Smooth muscle cell (in vitro differentiated cells): ENCODE data around the gene MROH8. TPM values are rescaled to one million over a fixed set of nuclear protein-coding genes. Genes with fewer than 3 reads are reported as not detected.

Experiments used
- DNase-seq: peaks from one replicate; lab custom pipeline; 2025; ENCODE audit not compliant: unreplicated experiment; lab: John Stamatoyannopoulos, UW
- H2AFZ ChIP-seq: fragments of 200-600 bp; sonication (generic); 2 replicates; pipeline ENCODE4 v1.6.0; 2016; ENCODE audit warnings: antibody characterized with exemption, low read depth, mild to moderate bottlenecking
- H3F3A ChIP-seq: fragments of 200-600 bp; sonication (generic); 2 replicates; pipeline ENCODE4 v1.6.0; 2017; ENCODE audit warnings: antibody characterized with exemption, low read depth
- H3K27ac ChIP-seq: fragments of 200-600 bp; sonication (generic); 2 replicates; pipeline ENCODE4 v1.5.1; 2016; ENCODE audit warnings: low read depth, mild to moderate bottlenecking
- H3K27me3 ChIP-seq: fragments of 200-600 bp; sonication (generic); 2 replicates; pipeline ENCODE4 v1.6.1; 2016; ENCODE audit warnings: low read depth, mild to moderate bottlenecking
- H3K36me3 ChIP-seq: fragments of 200-600 bp; sonication (generic); 2 replicates; pipeline ENCODE4 v1.5.1; 2016; ENCODE audit warnings: low read depth
- H3K4me1 ChIP-seq: fragments of 200-600 bp; sonication (generic); 2 replicates; pipeline ENCODE4 v1.5.1; 2016; ENCODE audit warnings: low read depth
- H3K4me2 ChIP-seq: fragments of 200-600 bp; sonication (generic); 2 replicates; pipeline ENCODE4 v1.6.0; 2016; ENCODE audit warnings: mild to moderate bottlenecking
- H3K4me3 ChIP-seq: fragments of 200-600 bp; sonication (generic); 2 replicates; pipeline ENCODE4 v1.5.1; 2016; ENCODE audit warnings: mild to moderate bottlenecking
- H3K79me2 ChIP-seq: fragments of 200-600 bp; sonication (generic); 2 replicates; pipeline ENCODE4 v1.6.0; 2016; ENCODE audit warnings: low read depth, mild to moderate bottlenecking
- H3K9ac ChIP-seq: fragments of 200-600 bp; sonication (generic); 2 replicates; pipeline ENCODE4 v1.6.0; 2016; ENCODE audit warnings: low read depth
- H3K9me3 ChIP-seq: fragments of 200-600 bp; sonication (generic); replicated peaks from 2 replicates; pipeline ENCODE4 v1.5.1; 2016; ENCODE audit warnings: low read depth
- H4K20me1 ChIP-seq: fragments of 200-600 bp; sonication (generic); 2 replicates; pipeline ENCODE4 v1.6.0; 2016; ENCODE audit warnings: low read depth
- WGBS: methylation state at CpG from one replicate; pipeline ENCODE4 v1.1.7; 2016; ENCODE audit warnings: low lambda C conversion rate; 5-methylcytosine and 5-hydroxymethylcytosine counted together
- polyA plus RNA-seq: library from polyadenylated mRNA; unstranded; fragments of >200 nt; fragmentation: Nextera tagmentation; extraction: Ambion mirVana; gene quantifications from 2 replicates; pipeline ENCODE4 v1.2.1, GENCODE V29; 2016
- total RNA-seq: library from RNA; depleted of rRNA; stranded (reverse); fragments of >200 nt; gene quantifications from 2 replicates; pipeline ENCODE4 v1.2.3, GENCODE V29; 2014
- TF ChIP-seq, protein P1 (sequence below): fragments of 200-600 bp; sonication (generic); IDR thresholded peaks from 2 replicates; pipeline ENCODE4 v1.5.1; 2017; ENCODE audit warnings: borderline replicate concordance, mild to moderate bottlenecking, antibody characterized with exemption; ENCODE audit not compliant: insufficient read depth, poor library complexity, severe bottlenecking

MROH8 gene
- total and polyA plus RNA-seq, 2 experiments from 2014 or later = 0.81 to 1.6 TPM

- no peak overlapping the region for H2AFZ ChIP-seq
- DNase-seq = no peak
- peaks cover 54% of the 10 kb centered on the region for H4K20me1 ChIP-seq
- peak overlapping the region; percentile 95 for H3K4me2 ChIP-seq
- H3K4me3 ChIP-seq = peak overlapping the region; percentile 79
- no peaks in the 10 kb centered on the region for H3K36me3 ChIP-seq
- WGBS = 10% methylated on average over 14 of the region's 15 CpGs
- no peaks in the 10 kb centered on the region for H3K4me1 ChIP-seq
- peak overlapping the region; percentile 97 for H3K27ac ChIP-seq
- no peaks in the 10 kb centered on the region for H3K27me3 ChIP-seq
- H3F3A ChIP-seq = no peaks in the 10 kb centered on the region
- TF ChIP-seq, protein P1, sequence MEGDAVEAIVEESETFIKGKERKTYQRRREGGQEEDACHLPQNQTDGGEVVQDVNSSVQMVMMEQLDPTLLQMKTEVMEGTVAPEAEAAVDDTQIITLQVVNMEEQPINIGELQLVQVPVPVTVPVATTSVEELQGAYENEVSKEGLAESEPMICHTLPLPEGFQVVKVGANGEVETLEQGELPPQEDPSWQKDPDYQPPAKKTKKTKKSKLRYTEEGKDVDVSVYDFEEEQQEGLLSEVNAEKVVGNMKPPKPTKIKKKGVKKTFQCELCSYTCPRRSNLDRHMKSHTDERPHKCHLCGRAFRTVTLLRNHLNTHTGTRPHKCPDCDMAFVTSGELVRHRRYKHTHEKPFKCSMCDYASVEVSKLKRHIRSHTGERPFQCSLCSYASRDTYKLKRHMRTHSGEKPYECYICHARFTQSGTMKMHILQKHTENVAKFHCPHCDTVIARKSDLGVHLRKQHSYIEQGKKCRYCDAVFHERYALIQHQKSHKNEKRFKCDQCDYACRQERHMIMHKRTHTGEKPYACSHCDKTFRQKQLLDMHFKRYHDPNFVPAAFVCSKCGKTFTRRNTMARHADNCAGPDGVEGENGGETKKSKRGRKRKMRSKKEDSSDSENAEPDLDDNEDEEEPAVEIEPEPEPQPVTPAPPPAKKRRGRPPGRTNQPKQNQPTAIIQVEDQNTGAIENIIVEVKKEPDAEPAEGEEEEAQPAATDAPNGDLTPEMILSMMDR = no peak
- H3K9ac ChIP-seq = peak overlapping the region; percentile 99
- no peaks in the 10 kb centered on the region for H3K9me3 ChIP-seq
- peaks cover 57% of the 10 kb centered on the region for H3K79me2 ChIP-seq
Measured at GRCh38 chr20:37179683-37180524, 556 bp upstream of the MROH8 start.

DNA sequence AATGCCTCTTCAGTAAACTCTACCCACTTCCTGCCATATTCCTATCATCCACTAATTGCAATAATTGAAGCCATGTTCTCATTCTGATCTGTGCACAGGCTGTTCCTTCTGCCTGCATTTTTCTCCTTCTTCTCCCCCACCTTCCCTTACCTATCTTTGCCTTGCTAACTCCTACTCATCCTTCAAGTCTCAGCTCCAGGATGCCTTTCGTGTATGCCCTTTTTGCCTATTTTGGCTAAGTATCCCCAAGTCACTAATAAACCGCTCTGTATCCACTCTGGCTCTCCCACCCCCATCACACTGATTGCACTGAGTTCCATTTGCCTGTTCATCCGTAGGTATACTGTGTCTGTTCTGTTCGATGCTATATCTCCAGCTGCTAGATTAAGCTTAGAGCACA is 6.5 kb downstream of the MROH8 start:
- H3K36me3 ChIP-seq = no peaks in the 10 kb centered on the region
- no peak overlapping the region for H2AFZ ChIP-seq
- H3K4me1 ChIP-seq = no peaks in the 10 kb centered on the region
- H3K79me2 ChIP-seq = no peaks in the 10 kb centered on the region
- DNase-seq = no peak
- no peaks in the 10 kb centered on the region for H3K9me3 ChIP-seq
- H3F3A ChIP-seq = no peaks in the 10 kb centered on the region
- H3K4me2 ChIP-seq = no peak overlapping the region
- TF ChIP-seq, protein P1 = no peak
- 93% methylated on average over 4 of the region's 4 CpGs for WGBS
- no peak overlapping the region for H3K9ac ChIP-seq
- H3K27me3 ChIP-seq = no peaks in the 10 kb centered on the region
- no peaks in the 10 kb centered on the region for H4K20me1 ChIP-seq
- no peak overlapping the region for H3K27ac ChIP-seq
- no peak overlapping the region for H3K4me3 ChIP-seq

DNA sequence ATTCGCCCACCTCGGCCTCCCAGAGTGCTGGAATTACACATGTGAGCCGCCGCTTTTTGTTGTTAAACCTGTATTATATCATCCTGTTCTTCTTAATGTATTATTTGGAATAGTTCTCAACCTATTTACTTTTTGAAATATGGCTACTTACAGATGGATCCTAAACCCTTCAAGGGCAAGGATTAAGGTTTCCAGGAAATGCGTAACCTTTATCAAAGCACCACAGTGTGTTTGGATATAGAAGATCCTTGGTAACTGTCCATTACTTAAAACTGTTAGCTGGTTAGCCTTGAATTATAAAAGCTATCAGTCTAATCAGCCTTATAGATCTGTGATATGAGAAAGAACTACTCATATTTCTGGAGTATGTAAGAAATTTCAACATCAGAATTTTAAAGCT is 12.5 kb downstream of the MROH8 start:
- Histone ChIP-seq H3K4me1 (no peaks in the 10 kb centered on the region), H3K9me3 (no peaks in the 10 kb centered on the region), H3K27me3 (peaks cover 4% of the 10 kb centered on the region), H3K27ac (no peak overlapping the region), H3F3A (no peaks in the 10 kb centered on the region), H4K20me1 (no peaks in the 10 kb centered on the region), H3K4me3 (no peak overlapping the region), H3K79me2 (no peaks in the 10 kb centered on the region), H3K9ac (no peak overlapping the region), H3K4me2 (no peak overlapping the region), H3K36me3 (no peaks in the 10 kb centered on the region), H2AFZ (no peak overlapping the region)
- no peak for DNase-seq
- WGBS = 93% methylated on average over 5 of the region's 5 CpGs
- TF ChIP-seq, protein P1 = no peak

DNA sequence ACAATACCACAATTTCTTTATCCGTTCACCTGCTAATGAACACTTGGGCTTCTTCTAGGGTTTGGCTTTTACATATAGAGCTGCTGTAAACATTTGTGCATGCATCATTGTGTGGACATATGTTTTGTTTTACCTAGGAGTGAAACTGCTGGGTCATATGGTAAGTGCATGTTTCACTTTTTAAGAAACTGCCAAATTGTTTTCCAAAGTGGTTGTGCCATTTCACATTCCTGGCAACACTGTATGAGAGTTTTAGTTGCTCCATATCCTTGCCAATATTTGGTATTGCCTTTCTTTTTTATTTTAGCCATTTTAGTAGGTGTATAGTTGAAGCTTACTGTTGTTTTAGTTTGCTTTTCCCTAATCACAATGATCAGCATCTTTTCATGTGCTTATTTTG is 14.3 kb downstream of the MROH8 start:
- Histone ChIP-seq H3K27me3 (peaks cover 4% of the 10 kb centered on the region), H3K4me1 (no peaks in the 10 kb centered on the region), H3K9ac (no peak overlapping the region), H3K4me2 (no peak overlapping the region), H3K4me3 (no peak overlapping the region), H3K36me3 (no peaks in the 10 kb centered on the region), H3K79me2 (no peaks in the 10 kb centered on the region), H3F3A (no peaks in the 10 kb centered on the region), H2AFZ (no peak overlapping the region), H4K20me1 (no peaks in the 10 kb centered on the region), H3K9me3 (no peaks in the 10 kb centered on the region), H3K27ac (no peak overlapping the region)
- 96% methylated on average over 1 of the region's 1 CpG for WGBS
- TF ChIP-seq, protein P1 = no peak
- DNase-seq = no peak
